ENCODE measurements around the gene GPR157. TPM values are rescaled to one million over a fixed set of nuclear protein-coding genes. Genes with fewer than 3 reads are reported as not detected.
A peak's percentile ranks its signal among the peaks of the same experiment; 100 is the strongest.

Gene GPR157
- total and polyA plus RNA-seq, 10 of the 15 experiments (the other 5 are each of a cell fraction or from before 2014, with no cell fraction given): 0.66 to 15.9 (median 3.1) TPM

DNA sequence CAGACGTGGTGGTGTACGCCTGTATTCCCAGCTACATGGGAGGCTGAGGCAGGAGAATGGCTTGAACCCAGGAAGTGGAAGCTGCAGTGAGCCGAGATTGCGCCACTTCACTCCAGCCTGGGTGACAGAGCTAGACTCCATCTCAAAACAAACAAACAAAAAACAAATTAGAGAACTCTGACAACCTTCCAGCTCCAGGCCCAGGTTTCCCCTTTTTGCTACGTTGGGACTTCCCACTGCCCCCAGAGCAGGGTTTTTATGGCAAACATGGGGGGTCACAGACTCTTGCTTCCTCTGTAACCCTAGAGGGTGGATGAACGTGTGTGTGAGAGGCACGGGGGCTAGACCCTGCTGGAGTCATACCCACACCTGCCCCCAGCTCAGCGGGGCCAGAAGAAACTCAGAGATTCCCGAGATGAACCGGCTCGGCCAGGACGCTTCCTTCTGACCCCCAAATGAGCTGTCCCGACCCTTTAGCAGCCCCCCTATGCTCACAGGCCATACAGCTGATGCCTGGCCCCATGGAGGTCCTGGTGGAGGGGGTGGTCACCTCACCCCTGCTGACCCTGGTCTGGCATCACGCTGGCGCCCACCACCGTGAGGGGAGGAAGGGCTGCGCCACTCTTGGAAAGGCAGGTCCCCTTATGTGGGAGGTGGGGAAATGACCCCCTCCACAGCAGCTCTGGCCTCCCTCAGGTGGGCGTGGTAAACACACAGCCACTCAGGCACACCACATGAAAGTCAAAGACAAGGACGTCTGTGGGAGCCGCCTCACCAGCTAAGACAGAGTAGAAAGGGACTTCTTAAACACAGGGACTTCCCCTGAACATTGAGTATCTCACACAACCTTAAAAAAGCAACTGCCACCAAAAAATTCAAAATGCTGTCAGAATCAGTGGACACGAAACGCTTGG, 7.1 kb downstream of the GPR157 start (continued):
- no peak for TF ChIP-seq PAX5 (IDR thresholded peaks at IDR 0.05; ENCODE audit: borderline replicate concordance, low read depth, low read length)
- TF ChIP-seq DPF2 (IDR thresholded peaks at IDR 0.05): peak; percentile 78
- TF ChIP-seq, protein P1, sequence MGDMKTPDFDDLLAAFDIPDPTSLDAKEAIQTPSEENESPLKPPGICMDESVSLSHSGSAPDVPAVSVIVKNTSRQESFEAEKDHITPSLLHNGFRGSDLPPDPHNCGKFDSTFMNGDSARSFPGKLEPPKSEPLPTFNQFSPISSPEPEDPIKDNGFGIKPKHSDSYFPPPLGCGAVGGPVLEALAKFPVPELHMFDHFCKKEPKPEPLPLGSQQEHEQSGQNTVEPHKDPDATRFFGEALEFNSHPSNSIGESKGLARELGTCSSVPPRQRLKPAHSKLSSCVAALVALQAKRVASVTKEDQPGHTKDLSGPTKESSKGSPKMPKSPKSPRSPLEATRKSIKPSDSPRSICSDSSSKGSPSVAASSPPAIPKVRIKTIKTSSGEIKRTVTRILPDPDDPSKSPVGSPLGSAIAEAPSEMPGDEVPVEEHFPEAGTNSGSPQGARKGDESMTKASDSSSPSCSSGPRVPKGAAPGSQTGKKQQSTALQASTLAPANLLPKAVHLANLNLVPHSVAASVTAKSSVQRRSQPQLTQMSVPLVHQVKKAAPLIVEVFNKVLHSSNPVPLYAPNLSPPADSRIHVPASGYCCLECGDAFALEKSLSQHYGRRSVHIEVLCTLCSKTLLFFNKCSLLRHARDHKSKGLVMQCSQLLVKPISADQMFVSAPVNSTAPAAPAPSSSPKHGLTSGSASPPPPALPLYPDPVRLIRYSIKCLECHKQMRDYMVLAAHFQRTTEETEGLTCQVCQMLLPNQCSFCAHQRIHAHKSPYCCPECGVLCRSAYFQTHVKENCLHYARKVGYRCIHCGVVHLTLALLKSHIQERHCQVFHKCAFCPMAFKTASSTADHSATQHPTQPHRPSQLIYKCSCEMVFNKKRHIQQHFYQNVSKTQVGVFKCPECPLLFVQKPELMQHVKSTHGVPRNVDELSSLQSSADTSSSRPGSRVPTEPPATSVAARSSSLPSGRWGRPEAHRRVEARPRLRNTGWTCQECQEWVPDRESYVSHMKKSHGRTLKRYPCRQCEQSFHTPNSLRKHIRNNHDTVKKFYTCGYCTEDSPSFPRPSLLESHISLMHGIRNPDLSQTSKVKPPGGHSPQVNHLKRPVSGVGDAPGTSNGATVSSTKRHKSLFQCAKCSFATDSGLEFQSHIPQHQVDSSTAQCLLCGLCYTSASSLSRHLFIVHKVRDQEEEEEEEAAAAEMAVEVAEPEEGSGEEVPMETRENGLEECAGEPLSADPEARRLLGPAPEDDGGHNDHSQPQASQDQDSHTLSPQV (IDR thresholded peaks at IDR 0.05): no peak
- TF ChIP-seq MEF2B (IDR thresholded peaks at IDR 0.05; ENCODE audit: partially characterized antibody, poor library complexity, severe bottlenecking): peak; percentile 60
- TF ChIP-seq EGR1 (IDR thresholded peaks at IDR 0.05; ENCODE audit: borderline replicate concordance in 1 of 2, low read depth in 2 of 2, low read length in 2 of 2): peak in 1 of 2 experiments; percentile 50; a peak in 1 of 3 replicates
- TF ChIP-seq, protein P2, sequence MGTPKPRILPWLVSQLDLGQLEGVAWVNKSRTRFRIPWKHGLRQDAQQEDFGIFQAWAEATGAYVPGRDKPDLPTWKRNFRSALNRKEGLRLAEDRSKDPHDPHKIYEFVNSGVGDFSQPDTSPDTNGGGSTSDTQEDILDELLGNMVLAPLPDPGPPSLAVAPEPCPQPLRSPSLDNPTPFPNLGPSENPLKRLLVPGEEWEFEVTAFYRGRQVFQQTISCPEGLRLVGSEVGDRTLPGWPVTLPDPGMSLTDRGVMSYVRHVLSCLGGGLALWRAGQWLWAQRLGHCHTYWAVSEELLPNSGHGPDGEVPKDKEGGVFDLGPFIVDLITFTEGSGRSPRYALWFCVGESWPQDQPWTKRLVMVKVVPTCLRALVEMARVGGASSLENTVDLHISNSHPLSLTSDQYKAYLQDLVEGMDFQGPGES (IDR thresholded peaks at IDR 0.05): no peak
- TF ChIP-seq EP300 (IDR thresholded peaks at IDR 0.05; ENCODE audit: borderline replicate concordance in 1 of 2, control insufficient read depth in 1 of 2, low read depth in 2 of 2, low read length in 2 of 2): peak; percentile 33 to 41; a peak in 1 of 4 replicates
- TF ChIP-seq ZNF24 (IDR thresholded peaks at IDR 0.05): no peak
- TF ChIP-seq, protein P3, sequence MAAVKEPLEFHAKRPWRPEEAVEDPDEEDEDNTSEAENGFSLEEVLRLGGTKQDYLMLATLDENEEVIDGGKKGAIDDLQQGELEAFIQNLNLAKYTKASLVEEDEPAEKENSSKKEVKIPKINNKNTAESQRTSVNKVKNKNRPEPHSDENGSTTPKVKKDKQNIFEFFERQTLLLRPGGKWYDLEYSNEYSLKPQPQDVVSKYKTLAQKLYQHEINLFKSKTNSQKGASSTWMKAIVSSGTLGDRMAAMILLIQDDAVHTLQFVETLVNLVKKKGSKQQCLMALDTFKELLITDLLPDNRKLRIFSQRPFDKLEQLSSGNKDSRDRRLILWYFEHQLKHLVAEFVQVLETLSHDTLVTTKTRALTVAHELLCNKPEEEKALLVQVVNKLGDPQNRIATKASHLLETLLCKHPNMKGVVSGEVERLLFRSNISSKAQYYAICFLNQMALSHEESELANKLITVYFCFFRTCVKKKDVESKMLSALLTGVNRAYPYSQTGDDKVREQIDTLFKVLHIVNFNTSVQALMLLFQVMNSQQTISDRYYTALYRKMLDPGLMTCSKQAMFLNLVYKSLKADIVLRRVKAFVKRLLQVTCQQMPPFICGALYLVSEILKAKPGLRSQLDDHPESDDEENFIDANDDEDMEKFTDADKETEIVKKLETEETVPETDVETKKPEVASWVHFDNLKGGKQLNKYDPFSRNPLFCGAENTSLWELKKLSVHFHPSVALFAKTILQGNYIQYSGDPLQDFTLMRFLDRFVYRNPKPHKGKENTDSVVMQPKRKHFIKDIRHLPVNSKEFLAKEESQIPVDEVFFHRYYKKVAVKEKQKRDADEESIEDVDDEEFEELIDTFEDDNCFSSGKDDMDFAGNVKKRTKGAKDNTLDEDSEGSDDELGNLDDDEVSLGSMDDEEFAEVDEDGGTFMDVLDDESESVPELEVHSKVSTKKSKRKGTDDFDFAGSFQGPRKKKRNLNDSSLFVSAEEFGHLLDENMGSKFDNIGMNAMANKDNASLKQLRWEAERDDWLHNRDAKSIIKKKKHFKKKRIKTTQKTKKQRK (IDR thresholded peaks at IDR 0.05; ENCODE audit: low read depth, low read length): no peak
- TF ChIP-seq PML (IDR thresholded peaks at IDR 0.05; ENCODE audit: low read length): no peak
- TF ChIP-seq NBN (IDR thresholded peaks at IDR 0.05): peak; percentile 72
- TF ChIP-seq, protein P4, sequence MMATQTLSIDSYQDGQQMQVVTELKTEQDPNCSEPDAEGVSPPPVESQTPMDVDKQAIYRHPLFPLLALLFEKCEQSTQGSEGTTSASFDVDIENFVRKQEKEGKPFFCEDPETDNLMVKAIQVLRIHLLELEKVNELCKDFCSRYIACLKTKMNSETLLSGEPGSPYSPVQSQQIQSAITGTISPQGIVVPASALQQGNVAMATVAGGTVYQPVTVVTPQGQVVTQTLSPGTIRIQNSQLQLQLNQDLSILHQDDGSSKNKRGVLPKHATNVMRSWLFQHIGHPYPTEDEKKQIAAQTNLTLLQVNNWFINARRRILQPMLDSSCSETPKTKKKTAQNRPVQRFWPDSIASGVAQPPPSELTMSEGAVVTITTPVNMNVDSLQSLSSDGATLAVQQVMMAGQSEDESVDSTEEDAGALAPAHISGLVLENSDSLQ (IDR thresholded peaks at IDR 0.05): peak; percentile 63
